Measurements from ENCODE around the gene OLFML3.

DNA sequence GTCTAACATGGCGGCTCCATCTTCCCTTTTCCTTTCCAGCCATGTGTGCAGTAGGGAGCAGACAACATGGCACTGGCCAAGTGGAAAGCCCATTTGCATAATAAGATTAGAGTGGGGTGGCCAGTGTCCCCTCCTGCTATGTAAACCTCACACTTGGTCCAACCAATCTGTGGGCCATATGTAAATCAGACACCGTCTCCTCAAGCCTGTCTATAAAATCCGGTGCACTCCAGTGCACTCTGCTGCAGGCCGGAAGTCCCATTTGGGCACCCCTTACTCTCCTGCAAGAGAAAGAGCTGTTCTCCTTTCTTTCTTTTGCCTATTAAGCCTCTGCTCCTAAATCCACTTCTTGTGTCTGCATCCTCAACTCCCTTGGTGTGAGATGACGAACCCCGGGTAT is 44.1 kb downstream of the OLFML3 start:
- TF ChIP-seq CTCF (conservative IDR thresholded peaks at IDR 0.05; ENCODE audit: low read length) (no peak), EZH2phosphoT487 (IDR thresholded peaks at IDR 0.05; ENCODE audit: borderline replicate concordance) (no peak)

Measured in Loucy (cell line).